GM12875 (cell line): ENCODE results near the gene SHISA6.

Experiments
- H3K4me3 ChIP-seq: one replicate; pipeline ENCODE4 v1.5.1; 2011; ENCODE audit warnings: low read depth, low read length, control low read depth
- CTCF ChIP-seq: IDR thresholded peaks from 2 replicates; pipeline ENCODE4 v1.5.1; 2011; ENCODE audit warnings: low read depth, mild to moderate bottlenecking, control low read depth, inconsistent platforms, low read length, moderate library complexity, borderline replicate concordance; ENCODE audit not compliant: insufficient read depth

Gene SHISA6

DNA sequence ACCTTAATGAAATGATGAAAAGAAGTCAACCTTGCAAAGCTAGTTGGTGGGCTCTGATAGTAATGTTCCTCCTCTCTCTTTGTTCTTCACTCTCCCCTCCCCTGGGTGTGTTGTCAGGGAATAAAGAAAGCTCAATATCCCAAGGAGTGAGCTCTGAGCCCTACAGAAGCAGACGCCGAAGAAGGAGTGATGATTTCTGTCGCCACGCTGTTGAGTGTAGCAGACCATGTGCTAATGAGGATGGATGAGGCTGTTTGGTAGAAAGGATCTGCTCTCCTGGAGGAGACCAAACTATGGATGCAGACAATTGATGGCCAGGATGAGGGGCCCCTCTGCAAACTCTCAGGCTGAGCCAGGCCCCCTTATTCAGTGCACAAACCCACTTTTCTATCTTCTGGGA lies 217.3 kb downstream of the SHISA6 start:
- no peak for TF ChIP-seq CTCF
- no peak overlapping the region for H3K4me3 ChIP-seq

DNA sequence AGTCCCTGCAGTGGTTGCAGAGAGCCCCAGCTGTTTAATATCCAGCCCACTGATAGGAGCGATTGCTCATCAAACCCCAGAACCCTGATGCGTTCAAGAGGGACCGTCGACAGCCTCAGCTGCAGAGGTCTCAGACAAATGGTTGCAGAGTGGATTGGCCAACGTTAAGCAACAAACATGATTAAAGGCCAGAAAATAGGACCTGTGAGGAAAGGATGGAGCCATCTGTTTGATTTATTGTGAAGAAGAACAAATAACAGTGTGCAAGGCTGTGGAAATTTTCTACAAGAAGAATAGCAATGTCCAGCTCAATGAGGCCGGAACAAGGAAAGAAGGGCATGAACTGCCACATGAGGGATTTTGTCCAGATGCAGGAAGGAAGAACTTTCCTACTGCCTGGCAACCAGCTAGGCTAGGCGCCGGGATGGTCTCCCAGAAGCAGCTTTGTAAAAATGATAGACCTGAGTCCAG lies 218.9 kb downstream of the SHISA6 start:
- H3K4me3 ChIP-seq = no peak overlapping the region
- no peak for TF ChIP-seq CTCF

GRCh38 chr17:11461993-11462548 lies 221.1 kb downstream of the SHISA6 start:
- no peak for TF ChIP-seq CTCF
- H3K4me3 ChIP-seq = no peak overlapping the region

- H3K4me3 ChIP-seq = no peak overlapping the region
- no peak for TF ChIP-seq CTCF
These were observed 226.6 kb downstream of the SHISA6 start for GRCh38 chr17:11467639-11468038.

GRCh38 chr17:11485336-11486100 lies 244.5 kb downstream of the SHISA6 start:
- H3K4me3 ChIP-seq = no peak overlapping the region

GRCh38 chr17:11486101-11486867 lies 245.3 kb downstream of the SHISA6 start:
- no peak for TF ChIP-seq CTCF

More at GRCh38 chr17:11485336-11486100, 244.5 kb downstream of the SHISA6 start:
- TF ChIP-seq CTCF = no peak

More at GRCh38 chr17:11486101-11486867, 245.3 kb downstream of the SHISA6 start:
- H3K4me3 ChIP-seq = no peak overlapping the region
